ENCODE measurements around the gene RTKN. TPM values are rescaled to one million over a fixed set of nuclear protein-coding genes. Genes with fewer than 3 reads are reported as not detected.

Gene RTKN
- polyA plus RNA-seq, 1 of the 3 experiments (the other 2 are of a cell fraction) = 22.6 TPM

Other genes with a start within 250 kb of the RTKN start
- gene MTHFD2, start 243.3 kb downstream of the RTKN start, polyA plus RNA-seq (2012; rRNA removed) = 68.6 and 82.6 TPM in 2 replicates
- 0.25 and 1.1 TPM in 2 replicates for gene SLC4A5, start 98.5 kb downstream of the RTKN start, polyA plus RNA-seq (2012; rRNA removed)
- gene DCTN1, start 61.6 kb downstream of the RTKN start, polyA plus RNA-seq (2012; rRNA removed) = 88.9 and 91.1 TPM in 2 replicates
- 1.2 and 2.5 TPM in 2 replicates for gene C2orf81, start 20.3 kb downstream of the RTKN start, polyA plus RNA-seq (2012; rRNA removed)
- gene WDR54, start 20.2 kb downstream of the RTKN start, polyA plus RNA-seq (2012; rRNA removed) = 50.7 and 61.6 TPM in 2 replicates
- 41.7 and 48.4 TPM in 2 replicates for gene INO80B, start 13.2 kb upstream of the RTKN start, polyA plus RNA-seq (2012; rRNA removed)
- 184 and 193 TPM in 2 replicates for gene WBP1, start 16.5 kb upstream of the RTKN start, polyA plus RNA-seq (2012; rRNA removed)
- gene MOGS, start 23.4 kb upstream of the RTKN start, polyA plus RNA-seq (2012; rRNA removed) = 69.3 and 69.4 TPM in 2 replicates
- 60.6 and 95.0 TPM in 2 replicates for gene MRPL53, start 30.7 kb upstream of the RTKN start, polyA plus RNA-seq (2012; rRNA removed)
- gene CCDC142, start 41.1 kb upstream of the RTKN start, polyA plus RNA-seq (2012; rRNA removed) = 8.7 and 13.1 TPM in 2 replicates
- gene TTC31, start 41.1 kb upstream of the RTKN start, polyA plus RNA-seq (2012; rRNA removed) = 27.9 and 38.0 TPM in 2 replicates
- 0.03 TPM in 1 of 2 replicates, not detected in the other for gene LBX2, start 57.7 kb upstream of the RTKN start, polyA plus RNA-seq (2012; rRNA removed)
- 44.9 and 46.4 TPM in 2 replicates for gene PCGF1, start 65.8 kb upstream of the RTKN start, polyA plus RNA-seq (2012; rRNA removed)
- 24.5 and 25.6 TPM in 2 replicates for gene TLX2, start 72.5 kb upstream of the RTKN start, polyA plus RNA-seq (2012; rRNA removed)
- 1.6 and 1.8 TPM in 2 replicates for gene DQX1, start 84.3 kb upstream of the RTKN start, polyA plus RNA-seq (2012; rRNA removed)
- 118 and 151 TPM in 2 replicates for gene AUP1, start 87.8 kb upstream of the RTKN start, polyA plus RNA-seq (2012; rRNA removed)
- 55.7 and 60.4 TPM in 2 replicates for gene HTRA2, start 88.0 kb upstream of the RTKN start, polyA plus RNA-seq (2012; rRNA removed)
- gene LOXL3, start 112.0 kb upstream of the RTKN start, polyA plus RNA-seq (2012; rRNA removed) = 47.9 and 59.3 TPM in 2 replicates
- 25.3 and 28.1 TPM in 2 replicates for gene DOK1, start 112.8 kb upstream of the RTKN start, polyA plus RNA-seq (2012; rRNA removed)
- 0.02 and 0.03 TPM in 2 replicates for gene M1AP, start 206.4 kb upstream of the RTKN start, polyA plus RNA-seq (2012; rRNA removed)
- 17.3 and 19.1 TPM in 2 replicates for gene SEMA4F, start 212.3 kb upstream of the RTKN start, polyA plus RNA-seq (2012; rRNA removed)